ENCODE data around the gene AFMID.

- no peak for TF ChIP-seq ELF4 (CRISPR knock-in tag; IDR thresholded peaks at IDR 0.05; ENCODE audit: low read depth)
- no peak for TF ChIP-seq CTCF (IDR thresholded peaks at IDR 0.05)
- no peak for TF ChIP-seq NFYB (CRISPR knock-in tag; conservative IDR thresholded peaks at IDR 0.05; ENCODE audit: low read depth)
- no peak for TF ChIP-seq PRDM15 (CRISPR knock-in tag; IDR thresholded peaks at IDR 0.05)
- TF ChIP-seq ZBTB43 (CRISPR knock-in tag; IDR thresholded peaks at IDR 0.05): no peak
- no peak for TF ChIP-seq MAX (CRISPR knock-in tag; IDR thresholded peaks at IDR 0.05)
- no peak for TF ChIP-seq ZNF232 (CRISPR knock-in tag; IDR thresholded peaks at IDR 0.05)
- TF ChIP-seq KAT7 (CRISPR knock-in tag; IDR thresholded peaks at IDR 0.05; ENCODE audit: borderline replicate concordance): no peak
Observed at GRCh38 chr17:78251773-78252103, 64.6 kb downstream of the AFMID start.
